BLaER1 (cell line): ENCODE data around the gene PCDHB7.
"Not testable (repeated sequence)": the region's sequence is repeated elsewhere in the genome, so short reads cannot be mapped to it uniquely, and the experiment has no call there.

Source experiments
- H3K27ac ChIP-seq: shearing (Covaris generic); formaldehyde crosslinking; 2 replicates; pipeline ENCODE4 v1.8.1; 2022
- H3K27me3 ChIP-seq: shearing (Covaris generic); formaldehyde crosslinking; 2 replicates; pipeline ENCODE4 v1.8.1; 2022
- H3K36me3 ChIP-seq: shearing (Covaris generic); formaldehyde crosslinking; 2 replicates; pipeline ENCODE4 v1.8.1; 2022
- H3K4me1 ChIP-seq: shearing (Covaris generic); formaldehyde crosslinking; 2 replicates; pipeline ENCODE4 v1.8.1; 2022
- H3K4me2 ChIP-seq: shearing (Covaris generic); formaldehyde crosslinking; 2 replicates; pipeline ENCODE4 v1.8.1; 2022
- H3K4me3 ChIP-seq: shearing (Covaris generic); formaldehyde crosslinking; 2 replicates; pipeline ENCODE4 v1.8.1; 2022
- H3K9ac ChIP-seq: shearing (Covaris generic); formaldehyde crosslinking; 2 replicates; pipeline ENCODE4 v1.8.1; 2022
- H3K9me3 ChIP-seq: shearing (Covaris generic); formaldehyde crosslinking; 2 replicates; pipeline ENCODE4 v1.8.1; 2022
- H4K20me1 ChIP-seq: shearing (Covaris generic); formaldehyde crosslinking; 2 replicates; pipeline ENCODE4 v1.8.1; 2022
- Cebpa-rat ChIP-seq: shearing (Covaris generic); IDR thresholded peaks from 2 replicates; pipeline ENCODE4 v1.8.1; 2022

Gene PCDHB7

DNA sequence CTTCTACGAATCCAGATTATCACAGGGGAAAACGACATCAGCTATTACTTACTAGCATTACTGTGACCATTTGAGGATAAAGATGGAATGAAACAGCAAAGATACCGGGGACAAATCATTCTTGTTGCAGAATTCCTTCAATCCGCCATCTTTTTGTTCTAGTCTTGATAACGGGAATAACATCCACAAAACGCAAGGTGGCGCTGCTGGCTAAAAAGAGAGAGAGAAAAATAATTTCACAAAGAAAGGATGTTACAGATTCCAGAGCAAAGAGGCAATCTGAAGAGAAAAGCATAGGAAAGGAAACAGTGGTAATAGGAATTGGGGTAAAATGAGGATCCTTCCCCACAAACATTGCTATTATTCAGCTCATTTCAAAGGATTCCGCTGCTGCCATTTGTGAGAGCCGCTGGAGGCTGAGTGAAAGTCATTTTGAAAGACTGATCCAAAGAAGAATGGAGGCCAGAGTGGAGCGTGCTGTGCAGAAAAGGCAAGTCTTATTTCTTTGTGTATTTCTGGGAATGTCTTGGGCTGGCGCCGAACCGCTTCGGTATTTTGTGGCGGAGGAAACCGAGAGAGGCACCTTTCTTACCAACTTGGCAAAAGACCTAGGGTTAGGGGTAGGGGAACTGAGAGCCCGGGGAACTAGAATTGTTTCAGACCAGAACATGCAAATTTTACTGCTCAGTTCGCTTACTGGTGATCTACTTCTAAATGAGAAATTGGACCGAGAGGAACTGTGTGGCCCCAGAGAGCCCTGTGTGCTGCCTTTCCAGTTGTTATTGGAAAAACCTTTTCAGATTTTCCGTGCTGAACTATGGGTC is at the start of gene PCDHB7:
Gene PCDHB7 (plus strand): TSS at position 264 of the 824 bp plus-strand sequence. CDS start 192 bp downstream, at position 456.
- Histone ChIP-seq H3K27ac (no peak within 1 kb of the TSS), H3K4me1 (no peaks in the 10 kb centered on the region), H3K4me3 (no peak within 1 kb of the TSS), H3K27me3 (no peaks in the 10 kb centered on the region), H4K20me1 (no peaks in the 10 kb centered on the region), H3K9ac (no peak within 1 kb of the TSS), H3K36me3 (no peaks in the 10 kb centered on the region), H3K4me2 (no peak within 1 kb of the TSS), H3K9me3 (peaks cover 32% of the 10 kb centered on the region)
- no peak for TF ChIP-seq Cebpa-rat

DNA sequence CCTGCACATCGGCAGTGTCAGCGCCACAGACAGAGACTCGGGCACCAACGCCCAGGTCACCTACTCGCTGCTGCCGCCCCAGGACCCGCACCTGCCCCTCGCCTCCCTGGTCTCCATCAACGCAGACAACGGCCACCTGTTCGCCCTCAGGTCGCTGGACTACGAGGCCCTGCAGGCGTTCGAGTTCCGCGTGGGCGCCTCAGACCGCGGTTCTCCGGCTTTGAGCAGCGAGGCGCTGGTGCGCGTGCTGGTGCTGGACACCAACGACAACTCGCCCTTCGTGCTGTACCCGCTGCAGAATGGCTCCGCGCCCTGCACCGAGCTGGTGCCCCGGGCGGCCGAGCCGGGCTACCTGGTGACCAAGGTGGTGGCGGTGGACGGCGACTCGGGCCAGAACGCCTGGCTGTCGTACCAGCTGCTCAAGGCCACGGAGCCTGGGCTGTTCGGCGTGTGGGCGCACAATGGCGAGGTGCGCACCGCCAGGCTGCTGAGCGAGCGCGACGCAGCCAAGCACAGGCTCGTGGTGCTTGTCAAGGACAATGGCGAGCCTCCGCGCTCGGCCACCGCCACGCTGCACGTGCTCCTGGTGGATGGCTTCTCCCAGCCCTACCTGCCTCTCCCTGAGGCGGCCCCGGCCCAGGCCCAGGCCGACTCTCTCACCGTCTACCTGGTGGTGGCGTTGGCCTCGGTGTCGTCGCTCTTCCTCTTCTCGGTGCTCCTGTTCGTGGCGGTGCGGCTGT is 48.9 kb upstream of the PCDHB7 start:
- H3K4me3 ChIP-seq, H3K4me2 ChIP-seq, H3K27me3 ChIP-seq: not testable (repeated sequence)

DNA sequence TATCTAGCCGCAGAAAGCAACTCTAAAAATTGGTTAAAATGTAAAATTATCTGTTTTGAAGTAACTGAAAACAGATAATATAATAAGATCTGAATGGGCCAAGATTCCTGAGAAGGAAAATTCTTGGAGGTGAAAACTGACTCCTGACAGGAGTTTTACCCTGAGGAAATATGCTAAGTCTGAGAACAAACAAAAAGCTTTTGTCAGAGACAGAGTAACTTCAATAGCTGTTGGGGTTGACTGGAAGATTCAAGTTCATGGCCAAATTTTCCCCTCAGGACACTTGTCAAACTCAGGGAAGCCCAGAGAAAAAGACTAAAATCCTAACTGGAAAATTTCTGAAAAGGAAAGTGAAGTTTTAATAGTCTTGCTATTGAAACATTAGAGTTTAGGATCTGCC is 45.1 kb upstream of the PCDHB7 start:
- H3K27ac ChIP-seq = no peak overlapping the region
- H3K4me2 ChIP-seq = no peak overlapping the region
- H4K20me1 ChIP-seq = no peaks in the 10 kb centered on the region
- H3K9me3 ChIP-seq = peaks cover 18% of the 10 kb centered on the region
- H3K4me1 ChIP-seq = no peaks in the 10 kb centered on the region
- no peak overlapping the region for H3K4me3 ChIP-seq
- no peaks in the 10 kb centered on the region for H3K27me3 ChIP-seq
- no peak for TF ChIP-seq Cebpa-rat
- no peaks in the 10 kb centered on the region for H3K36me3 ChIP-seq
- no peak overlapping the region for H3K9ac ChIP-seq

More for the DNA sequence above, 48.9 kb upstream of the PCDHB7 start:
- peaks cover 26% of the 10 kb centered on the region for H3K9me3 ChIP-seq
- not testable (repeated sequence) for H4K20me1 ChIP-seq, H3K9ac ChIP-seq, H3K27ac ChIP-seq, H3K36me3 ChIP-seq, H3K4me1 ChIP-seq

GRCh38 chr5:141135030-141135717 is 37.3 kb upstream of the PCDHB7 start, which contains the start of gene PCDHB5:
PCDHB5 (plus strand) TSS chr5:141135206; CDS start chr5:141135435, 229 bp downstream.
- no peaks in the 10 kb centered on the region for H4K20me1 ChIP-seq
- H3K36me3 ChIP-seq = no peaks in the 10 kb centered on the region
- H3K4me2 ChIP-seq = no peak within 1 kb of the TSS
- H3K27me3 ChIP-seq = no peaks in the 10 kb centered on the region
- TF ChIP-seq Cebpa-rat = no peak
- H3K4me3 ChIP-seq = no peak within 1 kb of the TSS
- no peaks in the 10 kb centered on the region for H3K4me1 ChIP-seq
- no peak within 1 kb of the TSS for H3K27ac ChIP-seq
- no peak within 1 kb of the TSS for H3K9ac ChIP-seq
- peaks cover 35% of the 10 kb centered on the region for H3K9me3 ChIP-seq

DNA sequence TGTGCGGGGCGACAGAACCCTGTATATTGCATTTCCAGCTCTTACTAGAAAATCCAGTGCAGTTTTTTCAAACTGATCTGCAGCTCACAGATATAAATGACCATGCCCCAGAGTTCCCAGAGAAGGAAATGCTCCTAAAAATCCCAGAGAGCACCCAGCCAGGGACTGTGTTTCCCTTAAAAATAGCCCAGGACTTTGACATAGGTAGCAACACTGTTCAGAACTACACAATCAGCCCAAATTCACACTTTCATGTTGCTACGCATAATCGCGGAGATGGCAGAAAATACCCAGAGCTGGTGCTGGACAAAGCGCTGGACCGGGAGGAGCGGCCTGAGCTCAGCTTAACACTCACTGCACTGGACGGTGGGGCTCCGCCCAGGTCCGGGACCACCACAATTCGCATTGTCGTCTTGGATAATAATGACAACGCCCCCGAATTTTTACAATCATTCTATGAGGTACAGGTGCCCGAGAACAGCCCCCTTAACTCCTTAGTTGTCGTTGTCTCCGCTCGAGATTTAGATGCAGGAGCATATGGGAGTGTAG is 36.7 kb upstream of the PCDHB7 start:
- Histone ChIP-seq H3K27ac (no peak overlapping the region), H3K4me2 (no peak overlapping the region)

DNA sequence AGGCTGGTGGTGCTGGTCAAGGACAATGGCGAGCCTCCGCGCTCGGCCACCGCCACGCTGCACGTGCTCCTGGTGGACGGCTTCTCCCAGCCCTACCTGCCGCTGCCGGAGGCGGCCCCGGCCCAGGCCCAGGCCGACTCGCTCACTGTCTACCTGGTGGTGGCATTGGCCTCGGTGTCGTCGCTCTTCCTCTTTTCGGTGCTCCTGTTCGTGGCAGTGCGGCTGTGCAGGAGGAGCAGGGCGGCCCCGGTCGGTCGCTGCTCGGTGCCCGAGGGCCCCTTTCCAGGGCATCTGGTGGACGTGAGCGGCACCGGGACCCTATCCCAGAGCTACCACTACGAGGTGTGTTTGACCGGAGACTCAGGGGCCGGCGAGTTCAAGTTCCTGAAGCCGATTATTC is 35.1 kb upstream of the PCDHB7 start:
- H3K27me3 ChIP-seq, H3K9ac ChIP-seq, H3K4me1 ChIP-seq, H3K27ac ChIP-seq, H3K36me3 ChIP-seq, H3K4me3 ChIP-seq, H4K20me1 ChIP-seq, H3K4me2 ChIP-seq: not testable (repeated sequence)
- peaks cover 35% of the 10 kb centered on the region for H3K9me3 ChIP-seq

More for the DNA sequence above, 36.7 kb upstream of the PCDHB7 start:
- H3K4me3 ChIP-seq = no peak overlapping the region
- H3K9me3 ChIP-seq = peaks cover 35% of the 10 kb centered on the region
- no peak overlapping the region for H3K9ac ChIP-seq
- TF ChIP-seq Cebpa-rat = no peak
- no peaks in the 10 kb centered on the region for H3K27me3 ChIP-seq
- H4K20me1 ChIP-seq = no peaks in the 10 kb centered on the region
- no peaks in the 10 kb centered on the region for H3K36me3 ChIP-seq
- H3K4me1 ChIP-seq = no peaks in the 10 kb centered on the region

- Histone ChIP-seq H3K36me3 (no peaks in the 10 kb centered on the region), H3K4me2 (no peak within 1 kb of the TSS)
Measured at GRCh38 chr5:141149812-141150211, 22.6 kb upstream of the PCDHB7 start, which contains the start of gene PCDHB6. PCDHB6 (plus strand) TSS chr5:141150057; CDS start chr5:141150258, 201 bp downstream.

GRCh38 chr5:141150224-141150992 is 22.0 kb upstream of the PCDHB7 start:
- no peak overlapping the region for H3K4me3 ChIP-seq
- no peaks in the 10 kb centered on the region for H3K4me1 ChIP-seq
- no peaks in the 10 kb centered on the region for H3K36me3 ChIP-seq
- H4K20me1 ChIP-seq = no peaks in the 10 kb centered on the region
- no peak overlapping the region for H3K27ac ChIP-seq
- peaks cover 36% of the 10 kb centered on the region for H3K9me3 ChIP-seq
- no peaks in the 10 kb centered on the region for H3K27me3 ChIP-seq
- H3K9ac ChIP-seq = no peak overlapping the region
- H3K4me2 ChIP-seq = no peak overlapping the region
- no peak for TF ChIP-seq Cebpa-rat

More at GRCh38 chr5:141149812-141150211, 22.6 kb upstream of the PCDHB7 start, which contains the start of gene PCDHB6:
- peaks cover 35% of the 10 kb centered on the region for H3K9me3 ChIP-seq
- no peaks in the 10 kb centered on the region for H4K20me1 ChIP-seq
- H3K9ac ChIP-seq = no peak within 1 kb of the TSS
- H3K27me3 ChIP-seq = no peaks in the 10 kb centered on the region
- TF ChIP-seq Cebpa-rat = no peak
- H3K4me3 ChIP-seq = no peak within 1 kb of the TSS
- H3K27ac ChIP-seq = no peak within 1 kb of the TSS
- H3K4me1 ChIP-seq = no peaks in the 10 kb centered on the region

GRCh38 chr5:141150993-141151325 is 21.5 kb upstream of the PCDHB7 start:
- no peak overlapping the region for H3K4me3 ChIP-seq
- no peaks in the 10 kb centered on the region for H4K20me1 ChIP-seq
- no peak overlapping the region for H3K9ac ChIP-seq
- no peak overlapping the region for H3K4me2 ChIP-seq
- H3K4me1 ChIP-seq = no peaks in the 10 kb centered on the region
- H3K9me3 ChIP-seq = peaks cover 41% of the 10 kb centered on the region
- no peak for TF ChIP-seq Cebpa-rat
- H3K36me3 ChIP-seq = no peaks in the 10 kb centered on the region
- H3K27me3 ChIP-seq = no peaks in the 10 kb centered on the region
- no peak overlapping the region for H3K27ac ChIP-seq

DNA sequence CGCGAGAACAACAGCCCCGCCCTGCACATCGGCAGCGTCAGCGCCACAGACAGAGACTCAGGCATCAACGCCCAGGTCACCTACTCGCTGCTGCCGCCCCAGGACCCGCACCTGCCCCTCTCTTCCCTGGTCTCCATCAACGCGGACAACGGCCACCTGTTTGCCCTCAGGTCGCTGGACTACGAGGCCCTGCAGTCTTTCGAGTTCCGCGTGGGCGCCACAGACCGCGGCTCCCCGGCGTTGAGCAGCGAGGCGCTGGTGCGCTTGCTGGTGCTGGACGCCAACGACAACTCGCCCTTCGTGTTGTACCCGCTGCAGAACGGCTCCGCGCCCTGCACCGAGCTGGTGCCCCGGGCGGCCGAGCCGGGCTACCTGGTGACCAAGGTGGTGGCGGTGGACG is 20.8 kb upstream of the PCDHB7 start:
- not testable (repeated sequence) for H3K36me3 ChIP-seq, H4K20me1 ChIP-seq, H3K27me3 ChIP-seq, H3K4me3 ChIP-seq, H3K9ac ChIP-seq, H3K27ac ChIP-seq, H3K4me1 ChIP-seq, H3K4me2 ChIP-seq
- H3K9me3 ChIP-seq = peaks cover 48% of the 10 kb centered on the region

- not testable (repeated sequence) for H3K4me1 ChIP-seq, H3K27me3 ChIP-seq, H3K36me3 ChIP-seq, H3K4me2 ChIP-seq, H3K9ac ChIP-seq, H3K27ac ChIP-seq, H4K20me1 ChIP-seq, H3K4me3 ChIP-seq
- H3K9me3 ChIP-seq = peaks cover 53% of the 10 kb centered on the region
Measured at GRCh38 chr5:141152096-141152495, 20.3 kb upstream of the PCDHB7 start.
